GM18861 (cell line): Measurements from ENCODE around the gene TIMM50.
"Not testable (repeated sequence)": the region's sequence is repeated elsewhere in the genome, so short reads cannot be mapped to it uniquely, and the experiment has no call there.

ENCODE experiments used
- ATAC-seq: cut with Tn5 transposase; IDR thresholded peaks from one replicate; pipeline ENCODE4 v1.9.1; 2021; ENCODE audit not compliant: unreplicated experiment

The TIMM50 gene

DNA sequence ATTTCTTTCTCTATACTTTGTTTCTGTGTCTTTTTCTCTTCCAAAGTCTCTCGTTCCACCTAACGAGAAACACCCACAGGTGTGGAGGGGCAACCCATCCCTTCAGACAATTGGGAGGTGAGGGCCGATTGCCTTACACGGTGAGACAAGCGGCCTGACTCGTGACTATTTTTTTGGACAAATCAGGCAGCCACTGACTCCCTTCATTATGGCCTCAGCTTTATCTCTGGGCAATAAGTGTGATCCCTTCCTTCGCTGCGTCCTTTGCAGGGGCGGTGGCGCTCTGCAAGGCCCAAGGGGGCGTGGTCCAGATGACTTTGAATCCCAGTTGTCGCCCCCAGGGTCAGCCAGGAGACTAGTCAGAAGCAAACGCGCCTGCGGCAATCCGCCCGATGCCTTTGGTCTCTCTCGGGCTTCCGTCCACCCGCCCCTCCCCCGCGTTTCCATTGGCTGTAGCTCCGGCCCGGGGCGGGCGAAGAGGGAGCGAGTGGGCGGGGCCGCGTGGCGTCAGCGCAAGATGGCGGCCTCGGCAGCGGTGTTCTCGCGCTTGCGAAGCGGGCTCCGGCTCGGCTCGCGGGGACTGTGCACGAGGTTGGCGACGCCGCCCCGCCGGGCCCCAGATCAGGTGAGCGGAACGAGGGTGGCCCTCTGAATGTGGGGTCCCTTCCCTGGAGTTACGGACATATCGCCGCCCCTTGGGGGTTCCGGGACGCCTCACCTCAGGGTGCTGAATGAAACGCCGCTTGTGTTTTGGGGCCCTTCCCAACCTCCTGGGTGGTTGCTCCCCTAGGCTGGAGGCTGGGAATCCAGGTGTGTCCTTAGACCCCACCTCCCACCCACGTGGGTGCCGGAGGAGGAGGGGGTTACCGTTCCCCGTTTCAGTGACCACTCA, at the start of gene TIMM50:
TIMM50 (plus strand) TSS at position 502 of the 892 bp plus-strand sequence; CDS start at position 518, 16 bp downstream.
- ATAC-seq, result peak; percentile 79

DNA sequence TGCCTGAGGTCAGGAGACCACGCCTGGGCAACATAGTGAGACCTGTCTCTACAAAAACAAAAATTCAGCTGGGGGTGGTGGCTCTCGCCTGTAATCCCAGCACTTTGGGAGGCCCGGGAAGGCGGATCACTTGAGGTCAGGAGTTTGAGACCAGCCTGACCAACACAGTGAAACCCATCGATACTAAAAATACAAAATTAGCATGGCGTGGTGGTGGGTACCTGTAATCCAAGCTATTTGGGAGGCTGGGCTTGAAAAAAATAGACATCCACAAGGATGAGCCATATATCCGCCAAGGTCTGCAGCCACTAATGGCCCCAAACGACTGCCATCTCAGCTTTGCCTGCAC, 48.0 kb upstream of the TIMM50 start:
- no peak for ATAC-seq

DNA sequence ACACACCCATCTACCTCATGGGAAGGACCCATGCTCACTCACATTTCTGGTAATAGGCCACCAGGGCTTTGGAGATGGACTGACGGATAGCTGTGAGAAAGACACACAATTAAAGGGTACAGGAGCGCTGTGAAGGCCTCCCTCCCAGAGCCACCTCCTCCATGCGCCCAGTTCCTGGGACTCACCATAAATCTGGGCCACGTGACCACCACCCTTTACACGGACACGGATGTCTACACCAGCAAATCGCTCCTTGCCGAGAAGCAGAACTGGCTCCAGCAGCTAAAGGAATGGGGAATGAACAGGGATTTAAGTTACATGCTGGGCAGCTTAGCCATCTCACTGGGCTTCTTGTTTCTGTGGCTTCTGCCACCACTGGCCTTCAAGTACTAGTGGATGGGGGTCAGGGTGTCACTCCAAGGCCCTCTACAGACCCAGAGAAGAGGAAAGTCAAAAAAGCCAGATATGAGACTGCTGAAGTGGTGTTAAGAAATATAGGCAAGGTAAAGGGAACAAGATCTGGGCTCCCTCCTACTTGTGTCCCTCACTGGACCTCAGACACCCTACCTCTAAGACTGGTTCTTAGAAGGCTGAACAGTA, 47.1 kb upstream of the TIMM50 start:
- no peak for ATAC-seq

DNA sequence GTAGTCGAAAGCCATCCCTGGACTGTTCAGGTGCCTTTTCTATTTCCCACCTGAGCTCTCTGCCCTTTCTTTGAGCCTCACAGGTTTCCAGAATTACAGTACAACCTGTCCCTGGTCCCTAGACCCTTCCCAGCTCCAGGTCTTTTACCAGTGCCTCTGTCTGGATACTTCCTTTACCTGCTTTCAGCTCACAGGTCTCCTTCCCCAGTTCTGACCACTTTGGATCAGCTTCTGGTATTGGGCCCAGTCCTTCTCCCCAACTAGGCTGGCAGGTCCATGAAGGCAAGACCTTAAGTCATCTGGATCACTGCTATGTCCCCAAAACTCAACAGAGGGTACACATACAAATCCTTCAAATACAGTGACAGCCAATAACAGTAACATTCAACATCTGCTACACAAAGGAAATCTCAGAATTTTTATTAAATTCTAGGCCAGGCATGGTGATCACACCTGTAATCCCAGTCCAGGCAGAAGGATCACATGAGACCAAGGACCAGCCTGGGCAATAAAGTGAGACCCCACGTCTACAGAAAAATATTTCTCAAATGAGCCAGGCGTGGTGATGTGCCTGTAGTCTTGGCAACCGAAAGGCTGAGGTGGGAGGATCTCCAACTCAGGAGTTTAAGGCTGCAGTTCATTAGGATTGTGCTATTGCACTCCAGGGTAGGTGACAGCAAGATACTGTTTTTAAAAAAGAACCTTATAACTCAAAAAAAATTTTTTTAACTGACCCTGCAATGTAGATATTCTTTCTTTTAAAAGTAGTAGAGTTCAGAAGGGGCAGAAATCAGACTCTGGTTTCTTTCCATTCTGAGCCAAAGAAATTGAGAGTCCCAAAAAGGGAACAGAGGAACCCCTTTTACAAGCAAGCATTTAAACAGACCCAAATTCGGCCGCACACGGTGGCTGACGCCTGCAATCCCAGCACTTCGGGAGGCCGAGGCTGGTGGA, 46.2 kb upstream of the TIMM50 start:
- ATAC-seq, result no peak

DNA sequence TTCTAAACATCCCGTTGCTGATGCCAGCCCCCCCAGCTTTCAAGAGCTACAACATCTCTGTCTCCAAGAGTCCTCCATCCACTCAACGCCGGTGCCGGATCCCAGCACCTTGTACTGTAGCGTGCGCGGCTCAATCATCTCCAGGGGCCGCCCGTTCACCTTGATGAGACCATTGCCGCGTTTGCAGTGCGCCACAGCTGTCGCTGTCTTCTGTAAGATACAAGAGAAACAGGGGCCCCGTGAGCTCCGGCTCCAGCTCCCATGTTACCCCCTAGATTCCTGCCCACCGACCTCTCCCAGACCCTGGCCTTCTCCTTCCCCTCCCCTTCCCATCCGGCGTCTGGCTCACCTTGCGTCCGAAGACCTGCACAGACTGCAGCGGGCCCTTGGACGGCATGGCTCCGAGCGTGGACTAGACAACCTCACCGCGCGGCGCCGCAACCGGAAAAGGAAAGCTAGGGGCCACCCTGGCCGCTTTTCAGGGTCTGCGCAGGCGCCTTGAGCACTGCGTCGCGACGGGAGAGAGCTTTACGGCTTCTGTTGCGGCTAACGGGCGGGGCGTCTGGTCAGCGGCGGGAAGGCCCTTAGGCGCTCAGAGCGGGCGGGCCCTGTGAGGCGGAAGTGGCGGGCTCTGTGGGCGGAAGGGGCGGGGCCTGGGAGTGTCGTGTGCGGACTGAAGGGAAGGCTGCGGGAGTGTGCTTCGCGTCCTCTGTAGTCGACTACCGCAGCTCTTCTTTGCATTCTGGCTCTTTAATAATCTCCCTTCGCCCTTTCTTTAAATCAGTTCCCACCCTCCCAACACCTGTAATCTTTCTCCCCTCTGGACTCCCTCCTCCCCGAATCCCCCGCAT, 44.9 kb upstream of the TIMM50 start, which contains the start of gene RPS16:
RPS16 (minus strand) TSS at position 451 of the 851 bp plus-strand sequence; CDS start at position 397, 54 bp downstream.
- ATAC-seq, result peak; percentile 62

DNA sequence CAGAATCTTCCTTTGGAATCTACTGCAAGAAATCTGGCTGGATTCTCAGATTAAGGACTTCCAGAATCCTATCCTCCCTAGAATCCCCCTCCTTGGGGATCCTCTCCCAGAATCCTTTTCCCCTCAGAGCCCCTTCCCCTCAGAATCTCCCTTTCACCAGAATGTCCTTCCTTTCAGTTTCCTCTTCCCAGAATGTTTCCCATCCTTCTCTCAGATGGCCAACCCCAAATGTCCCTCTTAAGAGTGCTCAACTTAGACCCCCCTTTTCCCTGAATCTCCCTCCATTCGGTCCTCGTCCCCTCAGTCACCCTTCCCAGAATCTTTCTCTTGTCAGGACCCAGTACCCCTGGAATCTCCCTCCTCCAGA, 44.3 kb upstream of the TIMM50 start:
- no peak for ATAC-seq

DNA sequence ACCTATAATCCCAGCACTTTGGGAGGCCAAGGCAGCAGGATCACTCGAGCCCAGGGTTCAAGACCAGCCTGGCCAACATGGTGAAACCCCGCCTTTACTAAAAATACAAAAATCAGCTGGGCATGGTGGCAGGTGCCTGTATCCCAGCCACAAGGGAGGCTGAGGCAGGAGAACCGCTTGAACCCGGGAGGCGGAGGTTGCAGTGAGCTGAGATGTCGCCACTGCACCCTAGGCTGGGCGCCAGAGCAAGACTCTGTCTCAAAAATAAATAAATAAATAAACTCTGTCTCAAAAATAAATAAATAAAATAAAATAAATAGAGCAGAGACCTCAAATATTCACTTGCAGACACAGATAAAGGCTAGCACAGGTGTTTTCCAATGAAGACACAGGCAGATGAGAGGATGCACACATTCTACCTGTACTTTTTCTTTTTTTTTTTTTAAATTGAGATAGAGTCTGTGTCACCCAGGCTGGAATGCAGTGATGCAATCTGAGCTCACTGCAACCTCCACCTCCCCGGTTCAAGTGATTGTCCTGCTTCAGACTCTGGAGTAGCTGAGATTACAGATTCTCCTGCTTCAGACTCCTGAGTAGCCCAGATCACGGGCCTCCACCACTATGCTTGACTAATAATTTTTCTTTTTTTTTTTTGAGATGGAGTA, 42.2 kb upstream of the TIMM50 start:
- no peak for ATAC-seq

DNA sequence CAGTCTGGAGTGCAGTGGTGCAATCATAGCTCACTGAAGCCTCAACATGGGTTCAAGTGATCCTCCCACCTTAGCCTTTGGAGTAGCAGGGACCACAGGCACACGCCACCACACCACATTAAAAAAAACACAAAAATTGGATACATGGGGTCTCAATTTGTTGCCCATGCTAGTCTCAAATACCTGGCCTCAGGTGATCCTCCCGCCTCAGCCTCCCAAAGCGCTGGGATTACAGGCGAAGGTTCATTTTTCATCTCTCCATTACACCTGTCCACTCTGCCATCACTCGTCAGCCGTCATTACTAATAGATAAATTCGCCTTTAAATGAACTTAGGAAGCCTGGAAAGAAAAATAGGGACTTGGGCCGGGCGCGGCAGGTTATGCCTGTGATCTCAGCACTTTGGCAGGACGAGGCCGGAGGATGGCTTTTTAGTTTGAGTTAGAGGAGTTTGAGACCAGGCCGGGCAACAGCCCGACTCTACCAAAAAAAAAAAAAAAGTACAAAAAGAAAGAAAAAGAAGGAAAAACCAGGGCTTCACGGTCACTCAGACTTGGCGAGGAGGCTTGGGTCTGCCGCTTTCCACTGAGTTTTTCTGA, 35.9 kb upstream of the TIMM50 start:
- ATAC-seq, result no peak

DNA sequence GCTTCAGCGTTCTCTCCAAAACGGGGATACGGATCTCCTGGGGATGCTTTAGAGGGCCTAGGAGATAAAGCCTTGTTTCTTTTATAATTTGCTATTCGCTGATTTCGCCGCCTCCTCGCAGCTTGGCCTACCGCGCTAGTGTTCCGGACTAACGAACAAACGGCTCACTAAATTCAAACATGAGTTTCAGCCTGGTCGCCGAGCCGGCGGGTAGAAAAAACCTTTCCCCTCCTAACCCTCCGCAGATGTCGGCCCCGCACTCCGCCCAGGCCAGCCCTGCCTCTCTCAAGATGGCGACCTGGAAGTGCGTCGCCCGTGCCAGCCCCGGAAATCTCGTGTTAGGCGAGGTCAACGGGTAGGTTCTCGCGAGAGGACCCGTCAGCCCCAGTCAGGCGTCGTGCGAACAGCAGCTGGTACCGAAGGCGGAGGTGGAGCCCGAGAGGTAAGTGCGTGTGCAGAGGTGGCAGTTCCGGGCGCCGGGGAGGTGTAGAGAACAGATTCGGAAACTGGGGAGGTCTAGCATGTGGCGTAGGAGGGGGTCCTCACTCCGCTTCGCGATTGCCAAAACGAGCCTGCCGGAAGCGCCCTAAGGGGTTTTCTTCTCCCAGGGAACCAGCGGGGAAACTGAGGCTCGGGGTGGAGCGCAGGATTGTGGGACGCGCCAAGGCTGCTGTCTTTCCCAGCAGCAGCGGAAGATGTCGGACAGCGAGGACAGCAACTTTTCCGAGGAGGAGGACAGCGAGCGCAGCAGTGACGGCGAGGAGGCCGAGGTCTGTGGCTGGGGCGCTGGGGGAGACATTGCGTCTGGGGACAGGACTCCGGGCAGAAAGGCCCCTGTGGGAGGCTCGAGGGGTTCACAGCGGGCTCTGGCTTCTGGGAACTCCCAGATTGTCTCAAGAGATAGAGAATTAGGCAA, 35.2 kb upstream of the TIMM50 start, which contains the start of gene SUPT5H:
SUPT5H (plus strand) TSS at position 387 of the 916 bp plus-strand sequence; CDS start at position 696, 309 bp downstream.
- peak; percentile 74 for ATAC-seq

DNA sequence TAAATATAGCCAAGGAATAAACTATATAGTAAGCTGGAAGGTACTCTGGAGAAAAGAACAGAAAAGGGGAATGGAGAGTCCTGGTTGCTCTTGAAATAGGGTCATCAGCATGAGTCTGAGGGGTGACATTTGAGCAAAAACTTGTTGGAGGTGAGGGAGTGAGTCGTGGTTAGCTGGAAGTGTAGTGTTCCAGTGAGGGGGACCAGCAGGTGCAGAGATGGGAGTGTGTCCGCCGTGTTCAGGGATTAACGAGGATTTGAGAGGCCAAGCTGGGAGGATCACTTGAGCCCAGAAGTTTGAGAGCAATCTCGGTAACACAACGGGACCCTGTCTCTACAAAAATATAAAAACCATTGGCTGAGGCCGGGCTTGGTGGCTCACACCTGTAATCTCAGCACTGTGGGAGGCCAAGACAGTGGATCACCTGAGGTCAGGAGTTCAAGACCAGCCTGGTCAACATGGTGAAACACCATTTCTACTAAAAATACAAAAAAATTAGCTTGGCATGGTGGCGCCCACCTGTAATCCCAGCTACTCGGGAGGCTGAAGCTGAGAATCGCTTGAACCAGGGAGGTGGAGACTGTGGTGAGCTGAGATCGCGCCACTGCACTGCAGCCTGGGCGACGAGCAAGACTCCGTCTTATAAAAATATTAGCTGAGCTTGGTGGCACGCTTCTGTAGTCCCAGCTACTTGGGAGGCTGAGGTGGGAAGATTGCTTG, 34.1 kb upstream of the TIMM50 start:
- no peak for ATAC-seq

DNA sequence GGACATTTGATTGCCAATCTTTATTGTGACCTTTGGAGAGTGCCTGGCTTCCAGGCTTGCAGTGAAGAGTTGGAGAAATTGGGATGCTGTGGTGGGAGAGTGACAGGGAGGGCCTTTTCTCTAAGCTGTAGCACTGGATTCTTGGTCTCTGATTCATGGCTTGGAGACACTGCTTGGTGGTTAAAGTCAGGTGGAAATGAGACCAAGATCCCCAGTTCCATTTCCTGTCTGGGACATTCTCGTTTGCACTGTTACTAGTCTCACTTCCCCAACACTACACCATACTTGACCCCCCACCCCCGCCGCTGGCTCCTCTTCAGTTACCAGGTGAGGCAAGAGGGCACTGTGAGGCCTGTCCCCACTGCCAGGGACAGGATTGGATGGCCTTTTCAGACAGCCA, 32.4 kb upstream of the TIMM50 start:
- no peak for ATAC-seq

DNA sequence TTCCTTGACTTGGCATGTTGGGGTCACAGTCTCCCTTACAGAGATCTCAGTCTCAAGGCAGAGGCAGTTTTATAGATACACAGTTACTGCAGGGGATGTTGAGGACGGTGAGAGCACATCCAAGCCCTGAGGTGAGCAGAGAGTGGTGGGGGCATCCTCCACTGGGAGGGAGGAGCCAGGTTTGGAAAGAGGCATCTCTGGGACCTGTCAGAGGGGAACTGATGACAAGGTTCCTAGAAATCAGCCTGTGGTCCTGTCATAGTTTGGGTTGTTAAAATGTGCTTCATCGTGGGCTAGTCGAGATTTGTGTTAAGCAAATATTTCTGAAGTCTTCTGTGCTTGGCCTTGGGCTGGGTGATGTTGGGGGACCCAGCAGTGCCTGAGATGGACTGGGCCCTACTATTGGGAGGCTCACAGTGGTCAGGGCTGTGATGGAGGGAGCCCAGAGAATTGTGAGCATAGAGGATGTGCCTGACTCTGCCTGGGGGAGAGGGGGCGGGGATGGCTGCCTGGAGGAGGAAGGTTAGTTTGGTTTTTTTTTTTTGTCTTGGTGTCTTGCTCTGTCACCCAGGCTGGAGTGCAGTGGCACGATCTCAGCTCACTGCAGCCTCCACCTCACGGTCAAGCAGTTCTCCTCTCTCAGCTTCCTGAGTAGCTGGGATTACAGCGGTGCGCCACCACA, 31.4 kb upstream of the TIMM50 start:
- ATAC-seq, result no peak

DNA sequence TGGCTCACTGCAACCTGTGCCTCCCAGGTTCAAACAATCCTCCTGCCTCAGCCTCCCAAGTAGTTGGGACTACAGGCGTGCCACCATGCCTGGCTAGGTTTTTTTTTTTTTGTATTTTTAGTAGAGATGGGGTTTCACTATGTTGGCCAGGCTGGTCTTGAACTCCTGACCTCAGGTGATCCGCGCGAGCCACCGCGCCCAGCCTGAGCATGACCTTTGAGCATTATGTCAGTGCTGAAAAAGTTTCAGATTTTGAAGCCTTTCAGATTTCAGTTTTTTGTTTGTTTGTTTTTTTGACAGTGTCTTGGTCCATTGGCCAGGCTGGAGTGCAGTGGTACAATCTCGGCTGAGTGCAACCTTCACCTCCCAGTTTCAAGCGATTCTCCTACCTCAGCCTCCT, 29.4 kb upstream of the TIMM50 start:
- not testable (repeated sequence) for ATAC-seq

DNA sequence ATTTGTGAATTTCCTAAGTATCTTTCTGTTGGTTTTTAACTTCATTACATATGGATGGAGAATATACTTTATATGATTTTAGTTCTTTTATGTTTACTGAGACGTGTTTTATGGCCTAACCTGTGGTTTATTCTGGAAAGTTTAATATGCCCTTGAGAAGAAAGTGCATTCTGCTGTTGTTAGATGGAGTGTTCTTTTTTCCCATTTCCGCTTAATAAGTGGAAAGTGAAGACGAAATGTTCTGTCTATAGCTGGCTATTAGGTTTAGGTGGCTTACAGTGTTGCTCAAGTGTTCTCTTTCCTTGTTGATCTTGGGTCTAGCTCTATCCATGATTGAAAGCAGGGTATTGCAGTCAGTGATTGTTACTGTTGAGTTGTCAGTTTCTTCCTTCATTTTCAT, 17.2 kb upstream of the TIMM50 start:
- no peak for ATAC-seq

DNA sequence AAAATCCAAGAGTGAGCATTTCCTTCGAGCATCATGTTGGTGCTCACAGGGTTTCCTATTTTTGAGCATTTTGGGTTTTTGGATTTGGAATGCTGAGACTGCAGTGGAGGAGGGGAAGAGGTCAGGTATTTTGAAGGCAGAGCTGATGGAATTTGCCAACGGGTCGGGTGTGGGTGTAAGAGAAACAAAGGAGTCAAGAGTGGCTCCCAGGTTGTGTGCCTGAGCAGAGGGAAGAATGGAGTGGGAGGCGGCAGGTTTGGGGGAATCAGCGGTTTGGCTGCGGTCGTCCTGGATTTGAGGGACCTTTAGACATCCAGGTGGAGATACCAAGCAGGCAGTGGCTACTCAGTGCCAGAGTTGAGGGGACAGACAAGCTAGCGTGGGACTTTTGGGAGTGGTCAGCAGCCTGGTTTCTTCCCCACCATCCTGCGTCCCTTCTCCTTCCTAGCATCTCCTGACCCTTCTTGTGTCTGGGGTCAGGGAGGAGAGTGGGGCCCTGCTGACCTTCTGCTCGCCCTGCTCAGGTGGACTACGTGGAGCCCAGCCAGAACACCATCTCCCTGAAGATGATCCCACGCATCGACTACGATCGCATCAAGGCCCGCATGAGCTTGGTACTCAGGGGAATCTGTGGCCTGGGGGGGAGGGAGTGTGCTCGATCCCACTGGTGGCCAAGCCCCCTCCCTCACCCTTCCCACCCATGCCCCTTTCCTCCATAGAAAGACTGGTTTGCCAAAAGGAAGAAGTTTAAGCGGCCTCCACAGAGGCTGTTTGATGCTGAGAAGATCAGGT, 14.5 kb upstream of the TIMM50 start:
- ATAC-seq, result no peak

DNA sequence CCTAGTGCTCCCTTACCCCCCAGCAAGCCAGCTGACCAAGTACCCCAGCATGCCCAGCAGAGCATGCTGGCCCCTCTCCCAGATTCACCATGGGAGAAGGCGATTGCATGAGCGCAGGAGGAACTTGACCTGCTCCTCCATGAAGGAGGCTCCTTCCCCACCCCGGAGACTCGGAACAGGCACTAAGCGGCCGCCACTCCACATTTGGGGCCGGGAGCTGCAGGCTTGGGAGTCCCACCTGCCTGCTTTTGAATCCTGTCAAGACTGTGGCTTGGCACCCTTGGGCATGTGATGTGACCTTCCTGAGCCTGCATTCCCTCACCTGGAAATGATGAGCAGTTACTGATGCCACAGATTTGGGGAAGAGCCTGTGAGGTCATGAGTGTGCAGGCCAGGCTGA, 12.7 kb upstream of the TIMM50 start:
- no peak for ATAC-seq
